GM12864 (cell line): ENCODE measurements around the gene AMPD3.

ENCODE experiments used
- DNase-seq: peaks from one replicate; pipeline ENCODE4 v3.0.0-alpha.2; 2011; ENCODE audit warnings: low read depth
- H3K4me3 ChIP-seq: 2 replicates; pipeline ENCODE4 v1.5.1; 2011; ENCODE audit warnings: mild to moderate bottlenecking, low read depth, low read length, control low read depth
- TF ChIP-seq, protein P1 (sequence below): IDR thresholded peaks from 2 replicates; pipeline ENCODE4 v1.5.1; 2011; ENCODE audit warnings: low read depth, mild to moderate bottlenecking, moderate library complexity, low read length, control low read depth, inconsistent platforms; ENCODE audit errors: missing control alignments

Gene AMPD3

DNA sequence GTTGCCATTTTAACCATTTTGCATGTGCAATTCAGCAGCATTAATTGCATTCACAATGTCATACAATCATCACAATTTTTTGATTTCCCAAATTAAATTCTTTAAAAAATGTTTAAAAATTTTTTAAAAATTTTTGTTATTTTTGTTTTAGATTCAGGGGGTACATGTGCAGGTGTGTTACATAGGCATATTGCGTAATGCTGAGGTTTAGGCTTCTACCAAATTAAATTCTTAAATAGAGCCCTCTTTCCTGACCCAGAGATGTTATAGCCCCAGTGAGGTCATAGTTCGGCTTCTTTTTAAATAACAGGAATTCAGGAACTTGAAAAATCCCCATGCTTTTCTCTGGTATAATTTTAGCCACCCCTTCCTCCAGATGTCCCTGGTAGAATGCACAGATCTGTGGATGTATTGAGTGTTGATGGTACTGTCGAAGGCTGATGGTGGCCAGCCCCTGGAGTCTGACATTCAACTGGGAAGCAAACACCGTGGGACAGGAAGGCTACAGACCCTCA lies 11.3 kb upstream of the AMPD3 start:
- DNase-seq: no peak
- H3K4me3 ChIP-seq: no peak overlapping the region
- TF ChIP-seq, protein P1, sequence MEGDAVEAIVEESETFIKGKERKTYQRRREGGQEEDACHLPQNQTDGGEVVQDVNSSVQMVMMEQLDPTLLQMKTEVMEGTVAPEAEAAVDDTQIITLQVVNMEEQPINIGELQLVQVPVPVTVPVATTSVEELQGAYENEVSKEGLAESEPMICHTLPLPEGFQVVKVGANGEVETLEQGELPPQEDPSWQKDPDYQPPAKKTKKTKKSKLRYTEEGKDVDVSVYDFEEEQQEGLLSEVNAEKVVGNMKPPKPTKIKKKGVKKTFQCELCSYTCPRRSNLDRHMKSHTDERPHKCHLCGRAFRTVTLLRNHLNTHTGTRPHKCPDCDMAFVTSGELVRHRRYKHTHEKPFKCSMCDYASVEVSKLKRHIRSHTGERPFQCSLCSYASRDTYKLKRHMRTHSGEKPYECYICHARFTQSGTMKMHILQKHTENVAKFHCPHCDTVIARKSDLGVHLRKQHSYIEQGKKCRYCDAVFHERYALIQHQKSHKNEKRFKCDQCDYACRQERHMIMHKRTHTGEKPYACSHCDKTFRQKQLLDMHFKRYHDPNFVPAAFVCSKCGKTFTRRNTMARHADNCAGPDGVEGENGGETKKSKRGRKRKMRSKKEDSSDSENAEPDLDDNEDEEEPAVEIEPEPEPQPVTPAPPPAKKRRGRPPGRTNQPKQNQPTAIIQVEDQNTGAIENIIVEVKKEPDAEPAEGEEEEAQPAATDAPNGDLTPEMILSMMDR: no peak

DNA sequence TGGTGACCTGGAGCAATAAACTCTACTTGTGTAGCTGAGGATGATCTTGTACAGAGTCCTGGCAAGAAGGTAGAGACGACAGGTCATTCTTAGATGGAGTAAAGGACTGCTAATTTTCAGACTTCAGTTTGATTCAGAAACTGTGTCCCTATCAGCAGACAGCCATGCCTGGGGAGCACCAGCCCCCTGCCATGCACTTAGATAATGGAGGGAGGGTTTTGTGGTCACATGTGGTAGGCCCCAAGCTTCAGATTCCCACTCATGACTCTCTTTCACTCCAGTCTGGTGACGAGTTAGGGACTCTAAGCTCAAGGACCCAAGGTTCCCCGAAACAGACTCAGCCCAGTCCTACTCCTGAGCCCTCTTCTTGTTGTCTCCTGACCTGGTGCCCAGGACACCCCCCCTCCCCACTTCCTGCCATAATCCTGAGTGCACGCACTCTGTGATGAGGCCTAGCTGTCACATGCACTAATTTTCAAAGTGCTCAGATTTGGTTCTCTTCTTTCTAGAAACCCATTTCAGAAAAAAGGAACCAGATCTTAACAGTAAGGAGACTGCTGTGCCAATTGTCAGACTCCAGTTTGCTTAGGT lies 10.2 kb upstream of the AMPD3 start:
- TF ChIP-seq, protein P1: no peak
- no peak for DNase-seq
- H3K4me3 ChIP-seq: no peak overlapping the region

DNA sequence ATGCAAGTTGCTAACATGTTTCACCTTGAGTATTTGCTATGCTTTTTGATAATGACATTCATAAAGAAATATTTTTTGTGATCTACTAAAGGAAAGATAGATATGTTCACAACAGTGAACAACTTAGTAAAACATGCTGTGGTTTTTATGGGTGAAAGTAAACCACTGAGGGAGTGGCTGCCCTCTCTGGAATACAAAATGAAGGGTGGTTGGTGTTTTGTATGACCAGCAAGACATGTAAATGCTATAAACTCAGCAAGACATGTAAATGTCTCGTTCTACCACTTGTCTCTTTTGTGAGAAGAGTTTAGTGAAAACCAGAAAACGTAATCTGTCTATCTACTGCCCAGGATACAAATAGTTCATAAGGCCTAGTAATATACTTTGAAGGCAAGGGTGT lies 7.6 kb upstream of the AMPD3 start:
- no peak for DNase-seq
- TF ChIP-seq, protein P1: no peak
- H3K4me3 ChIP-seq: no peak overlapping the region

GRCh38 chr11:10450462-10451425 lies 4.3 kb upstream of the AMPD3 start:
- no peak for DNase-seq
- TF ChIP-seq, protein P1: peak; percentile 63
- H3K4me3 ChIP-seq: peak overlapping the region; percentile 57

DNA sequence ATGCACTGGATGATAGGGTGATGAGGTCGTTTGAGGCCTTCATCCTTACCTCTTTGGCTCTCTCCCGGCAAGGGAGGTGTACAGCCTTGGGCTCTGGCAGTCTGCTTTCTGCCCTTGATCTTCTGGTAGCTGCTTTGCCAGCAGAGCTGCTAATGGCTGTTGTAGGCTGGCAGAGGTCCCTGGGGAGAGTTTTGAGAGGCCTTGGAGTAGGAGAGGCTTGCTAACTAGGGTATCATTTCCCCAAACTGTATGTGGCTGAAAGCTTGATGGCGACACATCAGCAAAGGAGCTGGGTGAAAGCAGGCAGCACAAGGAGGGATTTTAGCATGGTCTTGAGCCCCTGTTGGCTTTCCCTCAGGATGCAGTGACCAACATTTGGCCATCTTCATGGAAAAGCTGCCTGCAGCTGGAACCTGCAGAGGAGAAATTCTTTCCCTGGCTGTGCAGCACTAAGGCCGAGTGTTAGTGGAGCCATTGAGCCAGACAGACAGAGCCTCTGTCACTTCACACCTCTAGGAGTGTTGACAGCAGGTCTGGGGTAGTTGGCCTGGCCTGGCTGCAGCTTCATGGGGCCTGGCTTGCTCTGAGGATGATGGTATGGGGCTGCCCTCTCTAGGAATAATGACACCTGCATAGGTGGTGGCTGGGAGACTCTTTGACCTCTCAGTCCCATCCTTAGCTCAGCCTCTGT lies 3.5 kb upstream of the AMPD3 start:
- TF ChIP-seq, protein P1: no peak
- DNase-seq: no peak
- peak overlapping the region; percentile 57; the same call in 1 of the 2 replicates for H3K4me3 ChIP-seq

DNA sequence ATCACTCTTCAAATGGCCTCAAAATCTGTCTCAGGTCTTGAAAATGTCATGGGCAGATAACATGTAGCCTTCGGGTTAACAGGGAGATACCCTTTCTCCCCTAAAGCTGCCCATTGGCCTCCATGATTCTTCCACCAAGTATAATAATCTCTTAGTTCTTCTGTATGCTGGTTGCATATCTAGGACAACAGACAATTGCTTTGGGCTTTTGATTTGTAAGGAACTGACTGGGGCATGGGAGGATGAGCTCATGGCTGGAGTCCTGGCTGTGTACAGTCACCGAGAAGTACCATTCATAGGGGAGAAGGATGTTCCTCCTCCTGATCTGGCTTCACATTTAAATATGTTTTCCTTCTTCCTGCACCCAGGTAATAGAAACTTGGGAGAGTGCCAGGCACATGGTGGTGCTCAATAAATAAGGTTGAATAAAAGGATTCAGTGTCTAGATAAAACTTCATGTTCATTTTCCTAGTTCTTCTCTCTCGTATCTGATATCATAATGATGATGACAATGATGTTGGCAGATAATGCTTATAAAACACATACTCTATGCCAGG lies 2.8 kb upstream of the AMPD3 start:
- TF ChIP-seq, protein P1: no peak
- no peak for DNase-seq
- H3K4me3 ChIP-seq: no peak overlapping the region
